Activated CD4-positive, alpha-beta T cell treated with anti-CD3 and anti-CD28 coated beads, Interleukin-2, amount 50 U/mL, for 1 hour (primary cell): ENCODE results near the gene ACTR10.

Experiments
- DNase-seq: peaks from one replicate; pipeline ENCODE4 v3.0.0-alpha.2; 2020

The ACTR10 gene

GRCh38 chr14:58282925-58283593, 83.1 kb downstream of the ACTR10 start:
- DNase-seq = no peak

- DNase-seq = no peak
Observed at GRCh38 chr14:58283730-58284129, 83.8 kb downstream of the ACTR10 start.

- no peak for DNase-seq
Observed at GRCh38 chr14:58285132-58285531, 85.2 kb downstream of the ACTR10 start.
